Neutrophil (primary cell): ENCODE data around the gene CMSS1.
A peak's percentile ranks its signal among the peaks of the same experiment; 100 is the strongest.

ENCODE experiments used
- H3K27ac ChIP-seq: fragments of 200-600 bp; sonication (generic); 2 replicates; pipeline ENCODE4 v1.5.1; 2016; ENCODE audit warnings: mild to moderate bottlenecking, moderate library complexity
- H3K27me3 ChIP-seq: fragments of 200-600 bp; sonication (generic); 2 replicates; pipeline ENCODE4 v1.6.0; 2016; ENCODE audit warnings: mild to moderate bottlenecking
- H3K36me3 ChIP-seq: fragments of 200-600 bp; sonication (generic); 2 replicates; pipeline ENCODE4 v1.5.1; 2017
- H3K4me1 ChIP-seq, 2 experiments: fragments of 200-600 bp in 1 of 2; sonication (generic) in 1 of 2; 1 replicate in 1 of 2; 2 replicates in 1 of 2; pipeline versions ENCODE4 v1.5.1 to v1.6.1; 2013 to 2016; ENCODE audit warnings: low read depth in 1 of 2, low read length in 1 of 2, mild to moderate bottlenecking in 1 of 2, moderate library complexity in 1 of 2; ENCODE audit not compliant: control insufficient read depth in 1 of 2, insufficient read depth in 1 of 2
- H3K4me3 ChIP-seq, 2 experiments: fragments of 200-600 bp in 1 of 2; sonication (generic) in 1 of 2; 1 replicate in 1 of 2; 2 replicates in 1 of 2; pipeline ENCODE4 v1.5.1; 2013 to 2016; ENCODE audit warnings: low read depth in 1 of 2, low read length in 1 of 2, mild to moderate bottlenecking in 1 of 2, moderate library complexity in 1 of 2
- H3K9me3 ChIP-seq: fragments of 200-600 bp; sonication (generic); 2 replicates; pipeline ENCODE4 v1.5.1; 2016
- CTCF ChIP-seq: fragments of 200-600 bp; sonication (generic); IDR thresholded peaks from 2 replicates; pipeline ENCODE4 v1.5.1; 2016; ENCODE audit warnings: antibody characterized with exemption

CMSS1 gene

GRCh38 chr3:99810403-99810802, 7.3 kb upstream of the CMSS1 start:
- Histone ChIP-seq H3K4me1 (no peaks in the 10 kb centered on the region), H3K4me3 (no peak overlapping the region), H3K27me3 (no peaks in the 10 kb centered on the region), H3K27ac (no peak overlapping the region), H3K36me3 (no peaks in the 10 kb centered on the region), H3K9me3 (no peaks in the 10 kb centered on the region)
- TF ChIP-seq CTCF, result no peak

GRCh38 chr3:99817047-99817436, 620 bp upstream of the CMSS1 start:
- H3K36me3 ChIP-seq, result no peaks in the 10 kb centered on the region
- H3K27me3 ChIP-seq, result no peaks in the 10 kb centered on the region
- peaks cover 14 to 15% of the 10 kb centered on the region in 2 experiments for H3K4me1 ChIP-seq
- H3K9me3 ChIP-seq, result no peaks in the 10 kb centered on the region
- no peak for TF ChIP-seq CTCF
- H3K27ac ChIP-seq, result peak overlapping the region; percentile 69
- H3K4me3 ChIP-seq, result peak overlapping the region; percentile 56 to 70

- H3K27me3 ChIP-seq, result no peaks in the 10 kb centered on the region
- no peak for TF ChIP-seq CTCF
- no peaks in the 10 kb centered on the region for H3K36me3 ChIP-seq
- H3K27ac ChIP-seq, result no peak overlapping the region
- H3K4me1 ChIP-seq, result peaks cover 14 to 15% of the 10 kb centered on the region in 2 experiments
- no peaks in the 10 kb centered on the region for H3K9me3 ChIP-seq
- no peak overlapping the region for H3K4me3 ChIP-seq
These were observed 1.2 kb downstream of the CMSS1 start for GRCh38 chr3:99818818-99819217.

- Histone ChIP-seq H3K27ac (no peak overlapping the region), H3K27me3 (no peaks in the 10 kb centered on the region), H3K9me3 (no peaks in the 10 kb centered on the region), H3K4me3 (no peak overlapping the region), H3K36me3 (no peaks in the 10 kb centered on the region), H3K4me1 (no peaks in the 10 kb centered on the region)
- TF ChIP-seq CTCF, result no peak
These were observed 6.4 kb downstream of the CMSS1 start for GRCh38 chr3:99823723-99824711.

- no peak for TF ChIP-seq CTCF
These were observed 7.5 kb downstream of the CMSS1 start for GRCh38 chr3:99825004-99825640.

More at GRCh38 chr3:99825004-99825640, 7.5 kb downstream of the CMSS1 start:
- Histone ChIP-seq H3K27ac (no peak overlapping the region), H3K36me3 (no peaks in the 10 kb centered on the region), H3K27me3 (no peaks in the 10 kb centered on the region), H3K9me3 (no peaks in the 10 kb centered on the region), H3K4me3 (no peak overlapping the region), H3K4me1 (no peaks in the 10 kb centered on the region)
